ENCODE data around the gene MTHFD1.
A peak's percentile ranks its signal among the peaks of the same experiment; 100 is the strongest.
"Not testable (repeated sequence)": the region's sequence is repeated elsewhere in the genome, so short reads cannot be mapped to it uniquely, and the experiment has no call there.

Gene MTHFD1

GRCh38 chr14:64387782-64388532 lies at the start of gene MTHFD1:
MTHFD1 (plus strand) TSS chr14:64388353; CDS start chr14:64388428, 75 bp downstream.
- DNase-seq = peak; percentile 88 to 96 (median 92)

GRCh38 chr14:64338616-64339316 lies 49.4 kb upstream of the MTHFD1 start:
- peak; percentile 60 to 81 (median 72) for DNase-seq

- DNase-seq = no peak
Measured at GRCh38 chr14:64340560-64341196, 47.5 kb upstream of the MTHFD1 start.

GRCh38 chr14:64347748-64348147 lies 40.4 kb upstream of the MTHFD1 start:
- DNase-seq = no peak

GRCh38 chr14:64349741-64350490 lies 38.2 kb upstream of the MTHFD1 start:
- no peak for DNase-seq

- no peak for DNase-seq
Measured at GRCh38 chr14:64363265-64363846, 24.8 kb upstream of the MTHFD1 start.

- DNase-seq = no peak
Measured at GRCh38 chr14:64364907-64365306, 23.2 kb upstream of the MTHFD1 start.

- DNase-seq = not testable (repeated sequence)
Measured at GRCh38 chr14:64365358-64365889, 22.7 kb upstream of the MTHFD1 start.

GRCh38 chr14:64369201-64369600 lies 19.0 kb upstream of the MTHFD1 start:
- DNase-seq = no peak

GRCh38 chr14:64387232-64387781 lies 846 bp upstream of the MTHFD1 start:
- peak in 2 of 4 experiments; percentile 12 to 26 for DNase-seq

- DNase-seq = peak; percentile 19 to 49 (median 37)
Measured at GRCh38 chr14:64388533-64389285, 556 bp downstream of the MTHFD1 start.

GRCh38 chr14:64391113-64391725 lies 3.1 kb downstream of the MTHFD1 start:
- no peak for DNase-seq

GRCh38 chr14:64391986-64392385 lies 3.8 kb downstream of the MTHFD1 start:
- no peak for DNase-seq

GRCh38 chr14:64393189-64393726 lies 5.1 kb downstream of the MTHFD1 start:
- DNase-seq = not testable (repeated sequence)

- no peak for DNase-seq
Measured at GRCh38 chr14:64394423-64394822, 6.3 kb downstream of the MTHFD1 start.

- DNase-seq = no peak
Measured at GRCh38 chr14:64394977-64395633, 7.0 kb downstream of the MTHFD1 start.

GRCh38 chr14:64400829-64401459 lies 12.8 kb downstream of the MTHFD1 start:
- no peak for DNase-seq

- DNase-seq = no peak
Measured at GRCh38 chr14:64401949-64402348, 13.8 kb downstream of the MTHFD1 start.

GRCh38 chr14:64405295-64405694 lies 17.1 kb downstream of the MTHFD1 start:
- DNase-seq = no peak
